Caco-2 (cell line): ENCODE results near the gene TOMM34. TPM values are rescaled to one million over a fixed set of nuclear protein-coding genes. Genes with fewer than 3 reads are reported as not detected.

ENCODE experiments used
- BruUV-seq: library from RNA; stranded (reverse); fragments of 400-500 nt; replicated peaks from 2 replicates; lab custom pipeline; 2021; lab: Mats Ljungman, UMichigan
- CTCF ChIA-PET: fragments of 300-600 bp; sonication (Branson Sonifier 250); formaldehyde crosslinking; loops from one replicate; lab custom pipeline; 2022; ENCODE audit warnings: antibody characterized with exemption; lab: Charles Lee
- POLR2A ChIA-PET: fragments of 300-600 bp; sonication (Branson Sonifier 250); formaldehyde crosslinking; loops from one replicate; lab custom pipeline; 2022; ENCODE audit warnings: antibody characterized with exemption; lab: Charles Lee
- DNase-seq, 2 experiments: peaks; one replicate each; pipeline versions ENCODE4 v3.0.0 to v3.0.0-alpha.2; 2020 to 2022
- H3K27me3 ChIP-seq: replicated peaks from 2 replicates; pipeline ENCODE4 v1.6.0; 2011; ENCODE audit warnings: low read length; ENCODE audit not compliant: control insufficient read depth, insufficient read depth
- H3K36me3 ChIP-seq: 2 replicates; pipeline ENCODE4 v1.5.1; 2011; ENCODE audit warnings: low read length; ENCODE audit not compliant: control insufficient read depth, insufficient read depth
- H3K4me1 ChIP-seq: fragments of 250-450 bp; sonication (Bioruptor Pico); 2 replicates; pipeline ENCODE4 v1.5.1; 2020; ENCODE audit warnings: mild to moderate bottlenecking
- H3K4me3 ChIP-seq: 2 replicates; pipeline ENCODE4 v1.5.1; 2011; ENCODE audit warnings: low read depth, mild to moderate bottlenecking, control low read depth, low read length
- H3K9me3 ChIP-seq: fragments of 250-450 bp; sonication (Bioruptor Pico); 2 replicates; pipeline ENCODE4 v1.5.1; 2020; ENCODE audit warnings: mild to moderate bottlenecking, moderate library complexity
- H3K27ac Mint-ChIP-seq: one replicate; pipeline ENCODE4 v1.8.0; 2022; ENCODE audit warnings: mixed read lengths; ENCODE audit not compliant: unreplicated experiment
- H3K27me3 Mint-ChIP-seq: one replicate; pipeline ENCODE4 v1.8.0; 2022; ENCODE audit warnings: mixed read lengths; ENCODE audit not compliant: insufficient read depth, unreplicated experiment
- H3K36me3 Mint-ChIP-seq: one replicate; pipeline ENCODE4 v1.8.0; 2022; ENCODE audit warnings: mild to moderate bottlenecking, mixed read lengths; ENCODE audit not compliant: insufficient read depth, unreplicated experiment
- H3K4me1 Mint-ChIP-seq: one replicate; pipeline ENCODE4 v1.8.0; 2022; ENCODE audit warnings: low read depth, mixed read lengths; ENCODE audit not compliant: unreplicated experiment
- H3K4me3 Mint-ChIP-seq: one replicate; pipeline ENCODE4 v1.8.0; 2022; ENCODE audit warnings: mild to moderate bottlenecking, moderate library complexity, mixed read lengths; ENCODE audit not compliant: unreplicated experiment
- H3K9me3 Mint-ChIP-seq: one replicate; pipeline ENCODE4 v1.8.0; 2022; ENCODE audit warnings: mixed read lengths; ENCODE audit not compliant: unreplicated experiment
- intact Hi-C: fragments of 100-400 bp; cut with micrococcal nuclease; formaldehyde crosslinking; loops from one replicate; pipeline ENCODE4 v1.10.0; 2022; ENCODE audit not compliant: unreplicated experiment
- total RNA-seq: library from RNA; stranded (reverse); gene quantifications from 2 replicates; pipeline ENCODE4 v1.2.3, GENCODE V29; 2022
- TF ChIP-seq, protein P1 (sequence below), 2 experiments: fragments of 200-600 bp in 1 of 2; IDR thresholded peaks; 1 replicate in 1 of 2; 2 replicates in 1 of 2; pipeline versions ENCODE4 v1.5.1 to v1.8.0; 2011 to 2022; ENCODE audit warnings: antibody characterized with exemption in 1 of 2, control low read depth in 1 of 2, inconsistent platforms in 1 of 2, low read depth in 1 of 2, low read length in 1 of 2, mild to moderate bottlenecking in 1 of 2, moderate library complexity in 1 of 2; ENCODE audit not compliant: insufficient read depth in 1 of 2, severe bottlenecking in 1 of 2, unreplicated experiment in 1 of 2

TOMM34 gene
- total RNA-seq, 1 experiment from 2014 or later = 139 TPM

DNA sequence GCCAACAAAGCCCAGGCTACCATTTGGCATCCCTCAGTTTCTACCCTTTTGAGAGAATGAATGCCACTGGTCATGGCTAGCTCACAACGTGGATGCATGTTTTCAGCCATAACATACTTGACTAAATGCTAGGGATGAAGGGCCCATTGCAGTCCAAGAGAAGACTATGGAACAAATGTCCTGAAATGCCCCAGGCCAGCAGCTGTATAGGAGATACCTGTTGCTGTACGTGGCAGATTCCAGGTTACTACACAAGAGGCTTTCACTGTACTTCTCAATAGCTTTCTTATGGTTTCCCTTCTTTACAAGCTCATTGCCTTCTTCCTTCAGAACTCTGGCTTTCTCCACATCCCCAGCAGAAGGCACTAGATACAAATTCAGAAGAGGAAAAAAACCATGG, 11.7 kb downstream of the TOMM34 start:
- ChIA-PET CTCF (interaction anchor here (0.8 to 1.3 kb wide), 3 partner anchors 12 to 101 kb away, joined by 3 read pairs; partner anchors contain the start of genes STK4 and TOMM34), POLR2A (interaction anchor here (1.0 to 2.1 kb wide), 2 partner anchors 8 to 11 kb away, joined by 3 to 5 read pairs; no protein-coding TSS in a partner anchor)
- Histone ChIP-seq H3K4me1 (peaks cover 2% of the 10 kb centered on the region), H3K4me3 (no peak overlapping the region), H3K9me3 (no peaks in the 10 kb centered on the region), H3K36me3 (peaks cover 18% of the 10 kb centered on the region), H3K27me3 (no peaks in the 10 kb centered on the region)
- intact Hi-C loops = no loop called here
- no TSS peak for BruUV-seq
- Mint-ChIP-seq H3K4me3 (no peak overlapping the region), H3K27ac (no peak overlapping the region), H3K27me3 (no peaks in the 10 kb centered on the region), H3K9me3 (no peaks in the 10 kb centered on the region), H3K4me1 (peaks cover 18% of the 10 kb centered on the region), H3K36me3 (peaks cover 99% of the 10 kb centered on the region)
- TF ChIP-seq, protein P1, sequence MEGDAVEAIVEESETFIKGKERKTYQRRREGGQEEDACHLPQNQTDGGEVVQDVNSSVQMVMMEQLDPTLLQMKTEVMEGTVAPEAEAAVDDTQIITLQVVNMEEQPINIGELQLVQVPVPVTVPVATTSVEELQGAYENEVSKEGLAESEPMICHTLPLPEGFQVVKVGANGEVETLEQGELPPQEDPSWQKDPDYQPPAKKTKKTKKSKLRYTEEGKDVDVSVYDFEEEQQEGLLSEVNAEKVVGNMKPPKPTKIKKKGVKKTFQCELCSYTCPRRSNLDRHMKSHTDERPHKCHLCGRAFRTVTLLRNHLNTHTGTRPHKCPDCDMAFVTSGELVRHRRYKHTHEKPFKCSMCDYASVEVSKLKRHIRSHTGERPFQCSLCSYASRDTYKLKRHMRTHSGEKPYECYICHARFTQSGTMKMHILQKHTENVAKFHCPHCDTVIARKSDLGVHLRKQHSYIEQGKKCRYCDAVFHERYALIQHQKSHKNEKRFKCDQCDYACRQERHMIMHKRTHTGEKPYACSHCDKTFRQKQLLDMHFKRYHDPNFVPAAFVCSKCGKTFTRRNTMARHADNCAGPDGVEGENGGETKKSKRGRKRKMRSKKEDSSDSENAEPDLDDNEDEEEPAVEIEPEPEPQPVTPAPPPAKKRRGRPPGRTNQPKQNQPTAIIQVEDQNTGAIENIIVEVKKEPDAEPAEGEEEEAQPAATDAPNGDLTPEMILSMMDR (IDR thresholded peaks at IDR 0.05; ENCODE audit: insufficient read depth in 1 of 2, low read depth in 1 of 2, low read length in 1 of 2, severe bottlenecking in 1 of 2, unreplicated experiment in 1 of 2) = peak in 1 of 2 experiments; percentile 1
- DNase-seq = no peak

DNA sequence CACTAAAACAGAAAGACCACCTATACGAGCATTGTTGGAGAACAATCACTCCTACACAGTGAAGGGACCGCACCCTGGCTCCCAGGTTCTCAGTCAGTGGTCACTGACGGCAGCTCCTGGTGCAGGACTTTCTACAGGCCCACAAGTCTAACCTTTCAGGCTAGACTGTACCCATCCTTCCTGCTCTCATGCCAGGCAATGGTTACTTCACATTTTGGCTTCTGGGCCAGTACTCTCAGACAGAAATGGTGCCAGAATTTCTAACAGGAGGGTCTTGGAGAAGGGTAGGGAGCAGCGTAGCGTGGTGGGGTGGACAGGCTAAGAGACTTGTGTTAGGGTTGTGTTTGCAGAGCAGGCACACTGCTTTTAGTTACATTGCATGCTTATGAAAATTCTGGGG, 12.1 kb downstream of the TOMM34 start:
- DNase-seq = no peak
- no peaks in the 10 kb centered on the region; the same call in 1 of the 2 replicates for H3K4me1 ChIP-seq
- intact Hi-C loops = no loop called here
- ChIA-PET POLR2A (interaction anchor here (1.0 to 2.1 kb wide), 2 partner anchors 9 to 11 kb away, joined by 3 to 5 read pairs; no protein-coding TSS in a partner anchor), CTCF (interaction anchor here (0.8 to 1.0 kb wide), 2 partner anchors 12 to 101 kb away, joined by 3 read pairs; partner anchors contain the start of gene TOMM34)
- H3K4me3 ChIP-seq = no peak overlapping the region
- Mint-ChIP-seq H3K27me3 (no peaks in the 10 kb centered on the region), H3K9me3 (no peaks in the 10 kb centered on the region), H3K4me3 (no peak overlapping the region), H3K36me3 (peaks cover 99% of the 10 kb centered on the region), H3K4me1 (peaks cover 14% of the 10 kb centered on the region), H3K27ac (no peak overlapping the region)
- TF ChIP-seq, protein P1 (IDR thresholded peaks at IDR 0.05; ENCODE audit: insufficient read depth in 1 of 2, low read depth in 1 of 2, low read length in 1 of 2, severe bottlenecking in 1 of 2, unreplicated experiment in 1 of 2) = no peak
- H3K9me3 ChIP-seq = no peaks in the 10 kb centered on the region
- no peaks in the 10 kb centered on the region for H3K27me3 ChIP-seq
- BruUV-seq = no TSS peak
- H3K36me3 ChIP-seq = peaks cover 21% of the 10 kb centered on the region

DNA sequence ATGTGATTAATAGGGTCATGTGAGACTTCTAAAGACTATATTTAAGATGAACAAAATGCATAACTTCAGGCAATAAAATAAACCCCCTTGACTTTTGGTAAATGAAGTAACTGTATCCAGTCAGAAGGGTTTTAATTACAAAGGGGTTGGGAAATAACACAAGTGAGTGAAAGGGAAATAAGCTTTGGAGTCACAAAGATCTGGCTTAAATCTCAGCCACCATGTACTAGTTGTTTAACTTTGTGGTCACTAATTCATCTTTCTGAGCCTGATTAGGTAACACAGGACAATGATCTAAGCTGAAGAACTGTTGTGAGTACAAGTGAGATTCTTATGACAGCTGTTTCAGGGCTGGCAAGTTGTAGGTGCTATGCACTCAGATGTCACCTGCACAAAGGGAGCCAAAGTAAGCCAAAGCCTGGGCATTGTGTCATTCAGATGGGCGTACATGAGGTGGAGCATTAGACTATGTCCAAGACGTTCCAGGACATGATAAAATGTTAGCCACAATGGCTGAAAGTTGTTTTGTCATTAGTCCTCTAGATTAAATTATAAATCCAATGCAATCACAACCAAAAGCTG, 13.8 kb downstream of the TOMM34 start:
- TF ChIP-seq, protein P1 (IDR thresholded peaks at IDR 0.05; ENCODE audit: insufficient read depth in 1 of 2, low read depth in 1 of 2, low read length in 1 of 2, severe bottlenecking in 1 of 2, unreplicated experiment in 1 of 2) = no peak
- no peak overlapping the region for H3K4me3 Mint-ChIP-seq
- H3K36me3 Mint-ChIP-seq = peaks cover 99% of the 10 kb centered on the region
- H3K27me3 Mint-ChIP-seq = no peaks in the 10 kb centered on the region
- no peak overlapping the region for H3K27ac Mint-ChIP-seq
- ChIA-PET POLR2A (interaction anchor here (1.0 to 1.5 kb wide), 2 partner anchors 20 to 61 kb away, joined by 3 to 4 read pairs; partner anchors contain the start of genes STK4 and YWHAB), CTCF (interaction anchor here (0.6 to 1.1 kb wide), 2 partner anchors 10 to 16 kb away, joined by 3 to 6 read pairs; no protein-coding TSS in a partner anchor)
- peaks cover 6% of the 10 kb centered on the region for H3K4me1 Mint-ChIP-seq
- Histone ChIP-seq H3K36me3 (peaks cover 26% of the 10 kb centered on the region), H3K27me3 (no peaks in the 10 kb centered on the region), H3K4me1 (no peaks in the 10 kb centered on the region), H3K4me3 (no peak overlapping the region), H3K9me3 (no peaks in the 10 kb centered on the region)
- no peaks in the 10 kb centered on the region for H3K9me3 Mint-ChIP-seq
- intact Hi-C loops = no loop called here
- BruUV-seq = TSS peak; percentile 4
- DNase-seq = no peak
